Measurements from ENCODE around the gene KIAA0753. TPM values are rescaled to one million over a fixed set of nuclear protein-coding genes. Genes with fewer than 3 reads are reported as not detected.

Gene KIAA0753
- total and polyA plus RNA-seq, 2 of the 4 experiments (the other 2 are of a cell fraction) = 10.2 to 17.6 TPM

DNA sequence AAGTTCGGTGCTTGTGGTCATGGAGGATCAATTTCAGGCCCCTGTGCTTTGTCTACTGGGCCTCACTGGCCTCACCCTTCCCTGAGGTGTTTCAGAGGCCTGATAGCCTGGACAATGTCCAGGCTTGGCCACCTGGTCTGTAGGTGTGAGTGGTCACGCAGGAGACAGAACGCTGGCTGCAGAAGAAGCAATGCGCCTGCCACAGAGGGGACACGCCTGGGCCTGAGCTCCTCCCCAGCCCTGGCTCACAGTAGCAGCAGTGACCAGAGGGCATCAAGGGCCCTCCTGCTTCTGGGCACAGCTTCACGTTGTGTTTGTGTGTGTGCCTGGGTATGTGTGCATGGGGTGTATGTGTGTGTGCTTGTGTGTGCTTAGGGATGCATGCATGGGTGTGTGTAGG, 82.2 kb downstream of the KIAA0753 start:
- Histone ChIP-seq H3K4ac (ENCODE audit: low read depth, low read length) (no peak overlapping the region), H4K91ac (ENCODE audit: insufficient read depth, low read depth, low read length) (no peak overlapping the region), H2BK120ac (ENCODE audit: low read depth, low read length) (no peak overlapping the region), H3K36me3 (ENCODE audit: control insufficient read depth, insufficient read depth, low read length) (no peaks in the 10 kb centered on the region), H2BK5ac (ENCODE audit: low read depth, low read length, poor library complexity, severe bottlenecking) (no peak overlapping the region), H3K4me3 (ENCODE audit: insufficient read depth, low read depth, low read length) (no peak overlapping the region), H4K5ac (ENCODE audit: low read depth, low read length) (no peak overlapping the region), H3K27me3 (ENCODE audit: control insufficient read depth, insufficient read depth, low read length) (peaks cover 30% of the 10 kb centered on the region), H2AFZ (replicated peaks; ENCODE audit: low read length, poor library complexity) (no peak overlapping the region), H2AK5ac (ENCODE audit: low read depth, low read length) (no peak overlapping the region; the same call in 1 of the 2 replicates), H3K4me1 (ENCODE audit: control insufficient read depth, insufficient read depth, low read length) (peaks cover 5% of the 10 kb centered on the region; the same call in 1 of the 2 replicates), H3K4me2 (ENCODE audit: low read depth, low read length) (no peak overlapping the region), H3K27ac (ENCODE audit: insufficient read depth, low read length) (no peak overlapping the region), H2AK9ac (replicated peaks; ENCODE audit: low read depth, low read length, poor library complexity) (no peak overlapping the region), H3K23ac (ENCODE audit: low read depth, low read length) (no peak overlapping the region), H2BK20ac (ENCODE audit: low read depth, low read length) (no peak overlapping the region), H3K18ac (ENCODE audit: low read depth, low read length) (no peak overlapping the region), H3K9me1 (ENCODE audit: insufficient read depth, low read length) (no peaks in the 10 kb centered on the region; the same call in 1 of the 2 replicates), H2BK15ac (ENCODE audit: low read depth, low read length) (no peak overlapping the region), H4K8ac (ENCODE audit: low read depth in 2 of 2, low read length in 2 of 2) (no peak overlapping the region), H3K79me1 (ENCODE audit: low read depth in 1 of 2, low read length in 2 of 2) (no peaks in the 10 kb centered on the region), H4K20me1 (ENCODE audit: insufficient read depth, low read length) (0 out of 2 replicates have a peak, but pooled peaks cover 4% of the 10 kb centered on the region), H3K9ac (ENCODE audit: low read depth, low read length) (no peak overlapping the region), H3K14ac (replicated peaks; ENCODE audit: low read depth, low read length) (no peak overlapping the region), H3K56ac (ENCODE audit: extremely low read depth, insufficient read depth, low read length) (no peak overlapping the region), H3K9me3 (ENCODE audit: control insufficient read depth, insufficient read depth, low read length) (no peaks in the 10 kb centered on the region)
- CTCF ChIA-PET = no interaction called here
- dilution Hi-C loops (cut with HindIII; ENCODE audit: low sequenced_read_pairs, unreplicated experiment) (no loop called here), intact Hi-C loops (cut with micrococcal nuclease) (loop anchor here (5.0 kb wide), 1 partner anchor 86 kb away; no protein-coding TSS in a partner anchor), in situ Hi-C loops (cut with MboI; ENCODE audit: low sequenced_read_pairs) (no loop called here)
- no CpG with 5 or more reads among the region's 6 CpGs for whole genome bisulfite sequencing, 2 experiments (ENCODE audit: extremely low coverage in 2 of 2, insufficient read length in 1 of 2)
- POLR2A ChIA-PET (ENCODE audit: unreplicated experiment) = no interaction called here
- no peak for DNase-seq
- BruUV-seq (replicated peaks) = no TSS peak
- TF ChIP-seq RFX5 (IDR thresholded peaks at IDR 0.05; ENCODE audit: low read depth, low read length) (no peak), BHLHE40 (IDR thresholded peaks at IDR 0.05; ENCODE audit: low read depth, low read length) (no peak), RAD21 (IDR thresholded peaks at IDR 0.05; ENCODE audit: low read length) (no peak), NFE2L2 (IDR thresholded peaks at IDR 0.05; ENCODE audit: low read depth, low read length) (no peak), SMC3 (IDR thresholded peaks at IDR 0.05; ENCODE audit: low read depth, low read length) (no peak), CHD1 (IDR thresholded peaks at IDR 0.05; ENCODE audit: low read depth, low read length) (no peak), RCOR1 (IDR thresholded peaks at IDR 0.05; ENCODE audit: insufficient replicate concordance, low read length) (no peak), MAFK (IDR thresholded peaks at IDR 0.05; ENCODE audit: low read depth, low read length) (no peak), FOS (IDR thresholded peaks at IDR 0.05; ENCODE audit: low read depth, low read length) (no peak), CEBPB (IDR thresholded peaks at IDR 0.05; ENCODE audit: low read depth, low read length) (no peak), MAZ (IDR thresholded peaks at IDR 0.05; ENCODE audit: borderline replicate concordance, low read depth, low read length) (no peak)
- TF ChIP-seq, protein P1, sequence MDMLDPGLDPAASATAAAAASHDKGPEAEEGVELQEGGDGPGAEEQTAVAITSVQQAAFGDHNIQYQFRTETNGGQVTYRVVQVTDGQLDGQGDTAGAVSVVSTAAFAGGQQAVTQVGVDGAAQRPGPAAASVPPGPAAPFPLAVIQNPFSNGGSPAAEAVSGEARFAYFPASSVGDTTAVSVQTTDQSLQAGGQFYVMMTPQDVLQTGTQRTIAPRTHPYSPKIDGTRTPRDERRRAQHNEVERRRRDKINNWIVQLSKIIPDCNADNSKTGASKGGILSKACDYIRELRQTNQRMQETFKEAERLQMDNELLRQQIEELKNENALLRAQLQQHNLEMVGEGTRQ (IDR thresholded peaks at IDR 0.05; ENCODE audit: low read depth, low read length) = no peak
- TF ChIP-seq, protein P2, sequence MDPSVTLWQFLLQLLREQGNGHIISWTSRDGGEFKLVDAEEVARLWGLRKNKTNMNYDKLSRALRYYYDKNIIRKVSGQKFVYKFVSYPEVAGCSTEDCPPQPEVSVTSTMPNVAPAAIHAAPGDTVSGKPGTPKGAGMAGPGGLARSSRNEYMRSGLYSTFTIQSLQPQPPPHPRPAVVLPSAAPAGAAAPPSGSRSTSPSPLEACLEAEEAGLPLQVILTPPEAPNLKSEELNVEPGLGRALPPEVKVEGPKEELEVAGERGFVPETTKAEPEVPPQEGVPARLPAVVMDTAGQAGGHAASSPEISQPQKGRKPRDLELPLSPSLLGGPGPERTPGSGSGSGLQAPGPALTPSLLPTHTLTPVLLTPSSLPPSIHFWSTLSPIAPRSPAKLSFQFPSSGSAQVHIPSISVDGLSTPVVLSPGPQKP (IDR thresholded peaks at IDR 0.05; ENCODE audit: borderline replicate concordance, low read depth, low read length) = no peak
- ATAC-seq (ENCODE audit: low read depth) = no peak
